Measurements from ENCODE around the gene MGMT.

The MGMT gene

GRCh38 chr10:129717816-129718547 lies 250.9 kb downstream of the MGMT start:
- no peak for DNase-seq

- no peak for DNase-seq
Measured at GRCh38 chr10:129718548-129719414, 251.7 kb downstream of the MGMT start.

- DNase-seq, result no peak
Measured at GRCh38 chr10:129719415-129719739, 252.3 kb downstream of the MGMT start.

DNA sequence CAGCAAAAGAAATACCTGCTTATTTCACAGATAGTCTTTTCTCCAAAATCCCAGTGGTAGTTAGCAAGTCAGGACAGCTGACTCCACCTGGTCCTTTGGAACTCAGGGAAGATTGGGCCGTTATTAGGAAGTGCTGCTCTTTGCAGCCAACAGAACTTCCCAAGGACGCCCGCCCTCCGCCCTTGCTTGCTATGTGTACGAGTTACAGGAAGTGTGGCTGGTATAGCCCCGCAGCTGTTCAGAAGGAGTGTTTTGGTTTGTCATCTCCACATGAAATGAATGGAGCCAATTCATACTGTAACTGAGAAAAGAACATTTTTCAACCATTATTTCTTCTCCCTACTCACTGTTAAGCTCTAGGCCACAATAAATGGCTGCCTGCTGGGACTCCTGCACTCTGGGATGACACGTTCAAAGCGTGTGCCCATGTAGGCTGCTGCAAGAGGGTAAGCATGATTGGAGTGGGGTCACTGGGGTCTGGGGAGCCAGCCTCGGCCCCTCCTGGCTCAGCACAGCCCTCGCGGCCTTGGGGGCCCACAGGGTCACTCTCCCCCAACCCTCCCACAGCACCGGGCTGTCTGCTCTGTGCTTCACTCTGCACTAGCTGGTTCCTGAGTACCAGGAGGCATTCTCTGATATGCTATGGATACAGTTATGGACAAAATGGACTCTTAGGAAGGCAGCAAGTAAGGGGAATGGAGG lies 253.0 kb downstream of the MGMT start:
- DNase-seq, result no peak

- DNase-seq, result no peak
Measured at GRCh38 chr10:129725011-129725410, 258.0 kb downstream of the MGMT start.

DNA sequence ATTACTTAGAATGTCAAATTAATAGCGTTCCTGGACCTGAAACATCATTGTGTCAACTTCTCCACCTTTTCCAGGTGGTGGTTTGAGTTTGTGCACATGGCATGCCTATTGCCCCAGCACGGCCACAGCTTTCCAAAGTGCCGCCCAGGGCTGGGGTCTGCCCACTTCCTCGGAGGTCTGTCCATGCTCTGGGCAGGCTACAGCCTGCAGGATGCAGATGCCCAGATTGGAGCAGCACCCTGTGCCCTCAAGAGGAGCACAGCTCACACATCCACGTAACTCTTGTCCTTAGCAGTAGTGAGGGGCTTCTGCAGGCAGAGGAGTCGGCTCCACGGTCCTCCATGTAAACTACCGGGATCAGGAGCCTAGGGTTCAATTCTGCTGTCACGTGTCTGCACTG lies 258.4 kb downstream of the MGMT start:
- DNase-seq, result no peak

DNA sequence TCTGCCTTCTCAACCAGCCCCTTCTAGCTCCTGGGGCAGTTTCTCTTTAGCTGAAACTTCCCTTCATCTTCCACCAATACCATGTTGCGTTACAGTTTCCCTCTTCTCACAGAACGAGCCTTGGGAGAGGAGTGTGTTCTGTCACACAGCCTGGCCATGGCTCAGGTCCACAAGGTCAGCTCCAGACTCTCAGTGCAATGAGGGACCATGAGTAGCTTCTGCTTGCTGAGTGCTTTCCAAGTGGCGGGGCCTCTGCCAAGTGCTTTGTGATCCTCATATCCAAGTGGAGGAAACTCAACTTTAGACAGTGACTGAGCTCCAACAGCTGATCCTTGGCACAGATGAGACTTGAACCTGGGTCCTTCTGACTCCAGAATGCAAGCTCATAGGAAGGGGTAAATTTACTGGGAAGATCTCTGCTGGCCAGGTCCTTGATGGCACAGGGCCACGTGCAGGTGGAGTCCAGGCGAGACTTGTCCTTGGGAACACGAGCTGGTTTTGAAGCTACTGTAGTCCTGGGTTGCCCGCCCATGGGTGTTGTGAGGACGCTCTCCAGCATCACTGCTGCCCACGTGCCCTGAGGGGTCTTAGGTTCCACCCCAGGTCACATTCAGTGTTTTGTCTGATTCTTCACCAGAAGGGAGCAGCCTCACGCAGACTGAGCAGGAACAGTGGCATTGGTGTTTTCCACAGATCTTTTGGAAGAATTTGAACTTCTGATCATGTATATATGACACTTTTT lies 259.0 kb downstream of the MGMT start:
- DNase-seq, result no peak

DNA sequence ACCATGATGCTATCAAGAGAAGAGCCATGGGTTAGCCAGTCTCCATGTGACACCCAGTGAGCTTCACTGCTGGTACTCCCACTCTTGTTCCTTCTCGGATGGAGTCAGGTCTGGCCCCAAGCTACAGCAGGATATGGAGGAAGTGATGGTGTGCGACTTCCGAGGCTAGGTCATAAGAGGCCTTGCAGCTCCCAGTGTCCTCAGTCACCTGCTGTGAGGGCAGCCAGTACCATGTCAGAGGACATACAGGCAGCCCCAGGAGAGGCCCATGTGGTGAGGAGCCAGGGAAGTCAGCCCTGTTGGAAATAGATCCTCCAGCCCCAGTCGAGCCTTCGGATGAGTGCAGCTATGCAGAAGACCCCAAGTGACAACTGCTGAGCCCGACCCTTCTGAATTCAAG lies 260.0 kb downstream of the MGMT start:
- no peak for DNase-seq

DNA sequence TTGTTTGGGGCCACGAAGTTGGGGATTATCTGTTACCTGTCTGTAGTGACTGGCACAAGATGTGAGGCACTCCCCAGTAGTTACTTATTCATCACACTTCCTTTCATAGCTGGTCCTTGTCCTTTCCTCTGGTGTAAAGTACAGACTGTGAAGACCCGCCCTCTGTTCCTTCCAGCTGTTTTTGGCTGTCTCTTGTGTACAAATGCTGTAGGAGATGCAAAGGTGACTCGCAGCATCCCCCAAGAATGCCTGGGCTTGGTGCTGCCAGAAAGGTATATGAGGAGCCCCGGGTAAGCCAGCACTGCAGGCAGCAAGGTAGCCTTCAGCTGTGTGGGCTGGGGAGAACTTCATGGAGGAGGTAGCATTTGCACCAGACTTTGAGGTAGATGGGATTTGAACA lies 260.5 kb downstream of the MGMT start:
- DNase-seq, result no peak

DNA sequence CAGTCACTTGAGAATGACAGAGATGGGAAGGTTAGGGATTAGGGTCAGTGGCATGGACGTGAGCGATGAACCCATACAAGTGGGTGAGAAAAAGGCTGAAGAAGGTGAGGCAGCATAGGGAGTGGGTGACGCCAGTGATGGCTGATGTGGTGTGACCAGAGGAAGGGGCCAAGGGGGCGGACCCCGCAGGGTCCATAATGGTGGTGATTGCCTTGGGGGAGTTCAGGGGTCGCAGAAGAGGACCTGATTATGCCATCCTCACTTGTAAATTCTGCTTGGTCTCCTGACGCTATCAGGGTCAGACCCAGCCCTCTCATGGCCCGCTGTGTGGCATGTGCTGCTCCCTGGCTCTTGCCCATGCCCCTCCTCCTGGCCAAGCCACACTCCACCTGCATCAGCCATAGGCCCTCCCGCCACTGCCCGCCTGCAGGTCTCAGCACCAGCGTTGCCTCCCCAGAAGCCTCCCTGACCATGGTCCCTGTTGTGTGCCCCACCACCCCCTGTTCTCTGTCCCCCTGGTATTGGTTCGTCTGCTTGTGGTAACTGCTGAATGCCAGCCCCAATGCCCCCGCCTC lies 261.3 kb downstream of the MGMT start:
- DNase-seq, result no peak

DNA sequence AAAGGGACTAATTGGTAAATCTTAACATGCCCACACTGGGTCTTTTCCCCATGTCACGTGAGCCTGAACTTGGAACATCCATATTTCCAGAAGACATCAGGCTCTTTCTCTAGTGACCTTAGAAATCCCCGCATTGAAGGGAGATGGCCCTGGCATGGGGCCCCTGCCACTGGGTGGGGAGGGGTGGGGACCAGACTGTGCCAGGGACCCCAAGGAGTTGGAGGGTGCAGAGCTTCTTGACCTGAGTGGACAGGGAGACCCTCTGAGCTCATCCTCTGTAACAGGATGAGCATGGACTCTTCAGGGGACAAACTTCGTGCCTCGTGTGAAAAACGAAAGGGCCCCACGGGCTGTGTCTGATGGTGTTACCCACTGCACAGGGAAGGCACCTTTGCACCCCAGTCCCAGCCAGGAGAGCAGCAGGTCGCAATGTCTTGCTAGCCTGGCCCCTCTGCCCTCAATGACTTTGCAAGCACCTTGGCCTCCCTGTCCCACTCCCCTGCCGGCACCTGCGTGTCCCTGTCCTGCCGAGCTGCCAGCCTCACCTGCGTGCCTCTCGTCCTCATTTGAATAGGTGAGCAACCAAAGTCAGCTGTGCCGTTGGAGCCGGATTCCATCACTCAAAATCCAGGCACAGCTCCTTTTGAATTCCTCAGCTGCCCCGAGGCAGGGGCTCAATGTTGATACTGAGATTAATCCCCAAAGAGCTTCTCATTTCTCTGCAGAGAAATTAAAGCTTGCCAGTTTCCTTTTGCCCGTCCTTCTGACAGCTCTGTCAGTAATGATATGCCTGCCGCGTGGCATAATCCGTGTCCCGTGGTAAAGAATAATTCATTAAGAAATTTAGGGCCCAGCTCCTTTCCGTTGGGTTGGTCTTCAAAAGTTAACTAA lies 262.1 kb downstream of the MGMT start:
- DNase-seq, result no peak

DNA sequence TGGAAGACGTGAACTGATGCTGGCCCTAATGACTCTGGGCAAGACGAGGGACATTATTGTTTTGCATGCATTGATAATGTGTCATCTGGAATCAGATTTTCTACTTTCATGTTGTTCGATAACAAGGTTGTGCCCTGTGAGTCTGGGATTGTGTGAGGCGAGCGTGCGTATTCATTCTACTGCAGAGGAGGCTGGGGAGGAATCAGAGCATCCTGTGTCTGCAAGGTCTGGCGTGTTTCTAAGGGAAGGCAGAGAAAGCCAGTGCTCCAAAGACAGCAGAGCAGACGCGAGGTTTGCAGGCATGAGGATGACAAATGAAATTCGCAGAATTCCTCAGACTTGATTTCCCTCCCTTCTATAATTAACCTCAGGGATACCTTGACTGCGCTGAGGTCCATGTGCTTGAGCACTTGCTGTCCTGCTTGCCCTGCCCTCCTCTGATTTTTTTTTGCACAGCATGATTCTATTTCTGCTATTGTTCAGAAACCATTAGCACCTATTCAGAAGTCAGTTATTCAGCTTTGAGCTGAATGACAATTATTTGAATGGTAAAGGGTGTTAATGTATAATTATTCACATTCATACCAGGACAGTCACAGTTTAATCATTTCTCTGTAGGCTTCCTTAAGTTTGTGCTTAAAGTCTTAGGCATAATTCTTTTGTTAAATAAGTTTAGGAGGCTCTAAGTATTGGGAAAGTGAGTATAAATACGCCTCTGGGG lies 263.4 kb downstream of the MGMT start:
- no peak for DNase-seq

DNA sequence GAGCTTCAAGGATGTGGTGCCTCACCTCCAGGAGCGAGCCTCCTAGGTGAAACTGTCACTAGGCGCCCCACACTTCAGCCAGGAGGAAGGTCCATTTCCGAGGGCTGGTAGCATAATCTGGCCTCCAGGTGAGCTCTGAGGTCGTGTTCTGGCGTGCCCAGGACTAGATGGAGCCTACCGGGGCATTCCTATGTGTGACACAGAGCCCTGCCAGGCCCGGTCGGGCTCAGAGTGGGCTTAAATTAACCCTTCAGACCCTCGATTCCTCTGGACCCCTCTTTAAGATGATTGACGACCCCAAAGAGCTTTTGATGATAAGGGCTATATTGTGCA lies 263.9 kb downstream of the MGMT start:
- DNase-seq, result no peak

DNA sequence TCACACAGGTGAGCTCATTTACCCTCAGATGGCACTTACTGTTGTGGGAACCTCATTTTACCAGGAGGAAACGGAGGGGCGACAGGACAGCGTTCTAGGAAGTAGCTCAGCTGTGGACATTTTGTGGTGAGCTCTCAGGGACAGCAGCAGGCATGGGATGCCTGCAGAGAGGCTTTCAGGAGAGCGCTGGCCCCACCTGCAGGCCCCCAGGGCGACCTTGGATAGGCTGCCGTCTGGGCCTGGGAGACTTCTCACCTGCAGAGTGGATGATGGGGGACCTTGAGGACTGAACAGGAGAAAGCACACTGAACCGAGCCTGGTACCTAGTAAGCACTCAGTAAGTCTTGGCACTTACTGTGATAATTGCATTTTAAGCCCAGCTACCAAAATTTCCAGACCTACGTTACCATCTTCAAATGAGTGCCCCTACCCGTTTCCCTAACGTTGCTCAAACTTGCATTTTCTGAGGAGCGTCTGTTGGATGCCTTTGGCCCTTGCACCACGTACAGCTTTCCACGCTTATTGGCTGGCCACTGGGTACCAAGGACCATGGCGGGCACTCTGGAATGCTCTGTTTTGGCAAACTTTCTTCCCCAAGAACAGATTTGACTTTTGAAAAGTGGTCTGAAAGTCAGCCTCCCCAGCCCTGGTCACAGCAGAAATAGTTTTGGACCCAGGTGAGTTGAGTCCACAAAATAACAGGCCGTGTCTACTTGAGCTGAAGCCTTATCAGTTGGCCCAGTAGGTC lies 273.7 kb downstream of the MGMT start:
- no peak for DNase-seq

GRCh38 chr10:129741280-129741977 lies 274.4 kb downstream of the MGMT start:
- DNase-seq, result no peak

DNA sequence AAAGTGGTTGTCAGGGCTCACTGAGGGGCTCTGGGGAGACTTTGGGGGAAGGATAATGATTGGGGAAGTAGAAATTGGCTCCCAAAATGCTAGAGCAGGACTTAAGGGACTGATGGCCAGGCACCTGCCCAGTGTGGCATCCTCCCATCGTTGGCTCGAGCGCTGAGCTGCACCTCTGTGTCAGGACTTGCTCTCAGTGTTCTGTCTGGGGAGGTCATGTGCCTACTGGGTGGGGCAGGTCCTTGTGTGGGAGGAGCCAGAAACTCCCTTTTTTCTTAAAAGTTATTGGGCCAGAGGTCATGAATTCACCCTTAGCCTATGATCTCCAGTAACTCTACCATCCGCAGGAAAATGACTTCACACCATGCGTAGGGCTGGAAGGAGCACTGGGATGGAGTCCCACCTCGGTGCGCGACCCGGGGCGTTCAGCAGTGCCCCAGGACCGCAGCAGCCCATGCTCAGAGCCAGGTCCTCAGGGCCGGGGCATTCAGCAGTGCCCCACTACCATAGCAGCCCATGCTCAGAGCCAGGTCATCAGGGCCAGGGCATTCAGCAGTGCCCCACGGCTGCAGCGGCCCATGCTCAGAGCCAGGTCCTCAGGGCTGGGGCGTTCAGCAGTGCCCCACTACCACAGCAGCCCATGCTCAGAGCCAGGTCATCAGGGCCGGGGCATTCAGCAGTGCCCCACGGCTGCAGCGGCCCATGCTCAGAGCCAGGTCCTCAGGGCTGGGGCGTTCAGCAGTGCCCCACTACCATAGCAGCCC lies 275.1 kb downstream of the MGMT start:
- no peak for DNase-seq

DNA sequence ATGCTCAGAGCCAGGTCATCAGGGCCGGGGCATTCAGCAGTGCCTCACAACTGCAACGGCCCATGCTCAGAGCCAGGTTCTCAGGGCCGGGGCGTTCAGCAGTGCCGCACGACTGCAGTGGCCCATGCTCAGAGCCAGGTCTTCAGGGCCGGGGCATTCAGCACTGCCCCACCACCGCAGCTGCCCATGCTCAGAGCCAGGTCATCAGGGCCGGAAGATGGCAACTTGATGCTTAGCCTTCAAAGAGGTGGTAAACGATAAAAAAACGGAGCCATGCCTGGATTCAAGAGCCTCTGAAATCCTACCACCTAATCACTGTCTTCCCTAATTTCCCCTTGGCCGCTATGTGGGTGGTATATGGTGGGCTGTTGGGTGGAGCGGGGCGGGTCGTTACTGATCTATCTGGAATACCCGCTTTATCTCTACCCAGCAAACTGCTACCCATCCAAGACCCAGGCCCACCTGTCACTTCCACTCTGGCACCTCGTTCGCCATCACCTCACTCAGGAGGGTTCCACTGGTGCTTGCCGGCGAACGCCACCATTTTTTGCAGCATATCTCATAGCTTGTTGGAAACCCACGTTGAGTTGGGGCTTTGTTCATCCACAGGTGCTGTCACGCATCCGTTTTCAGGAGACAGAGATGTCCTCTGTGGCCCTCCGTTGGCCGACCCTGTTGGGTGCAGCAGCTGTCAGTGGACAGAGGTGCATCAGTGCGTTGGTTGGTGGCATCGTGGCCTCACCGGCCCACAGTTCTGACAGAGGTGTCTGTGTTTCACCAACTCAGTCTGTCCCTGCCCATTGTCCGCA lies 275.9 kb downstream of the MGMT start:
- DNase-seq, result no peak

DNA sequence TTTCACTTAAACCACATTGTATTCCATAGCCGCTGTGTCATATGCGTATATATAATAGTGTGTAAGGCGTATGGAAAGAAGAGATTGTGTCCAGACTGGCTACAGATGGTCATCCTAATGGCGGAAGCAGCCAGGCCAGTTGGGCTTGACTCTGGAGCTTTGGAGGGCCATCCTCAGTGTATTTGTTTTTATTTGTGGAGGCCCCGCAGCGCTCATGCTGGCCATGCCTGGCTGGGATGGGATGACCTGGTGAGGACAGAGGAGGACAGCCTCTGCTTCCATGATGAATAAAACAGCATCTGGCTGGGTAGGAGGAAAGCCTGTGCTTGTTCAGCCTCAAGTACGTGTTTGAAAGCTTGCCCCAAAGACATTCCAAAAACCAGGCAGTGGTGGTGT lies 276.7 kb downstream of the MGMT start:
- no peak for DNase-seq
